ENCODE results near the gene TMEM203.

Gene TMEM203

DNA sequence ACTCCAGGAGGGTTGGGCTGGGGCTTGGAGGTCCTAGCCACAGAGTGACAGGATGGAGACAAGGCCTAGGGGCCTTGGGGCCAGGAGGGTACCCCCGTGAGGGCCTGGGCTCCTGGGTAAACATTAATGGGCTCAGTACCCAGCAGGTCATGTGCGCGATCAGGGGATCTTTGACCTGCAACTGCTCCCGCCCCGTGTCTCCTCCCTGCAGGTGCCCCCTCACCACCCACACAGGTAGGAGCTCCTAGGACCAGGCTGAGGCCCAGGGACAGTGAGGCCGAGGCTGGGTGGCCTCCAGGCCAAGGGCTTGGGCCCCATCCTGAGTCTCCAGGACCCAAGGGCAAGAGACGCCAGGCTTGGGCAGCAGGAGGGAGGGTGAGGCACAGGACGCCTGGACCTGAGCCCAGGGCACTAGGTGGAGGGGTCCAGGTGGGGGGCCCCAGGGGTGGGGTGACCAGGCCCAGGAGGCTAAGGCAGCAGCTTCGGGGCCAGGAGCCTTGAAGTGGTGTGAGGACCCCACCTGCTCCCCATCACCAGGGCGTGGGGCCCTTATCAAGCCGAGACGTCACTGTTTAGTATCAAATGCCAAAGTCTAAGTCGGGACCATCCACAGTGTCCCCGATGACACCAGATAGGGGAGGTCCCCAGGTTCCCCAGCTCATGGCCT lies 25.4 kb upstream of the TMEM203 start, which contains the start of gene SLC34A3:
SLC34A3 (plus strand) TSS at position 197 of the 667 bp plus-strand sequence. CDS start 802 bp downstream, outside the sequence.
- no peak for DNase-seq (ENCODE audit: low spot score)

DNA sequence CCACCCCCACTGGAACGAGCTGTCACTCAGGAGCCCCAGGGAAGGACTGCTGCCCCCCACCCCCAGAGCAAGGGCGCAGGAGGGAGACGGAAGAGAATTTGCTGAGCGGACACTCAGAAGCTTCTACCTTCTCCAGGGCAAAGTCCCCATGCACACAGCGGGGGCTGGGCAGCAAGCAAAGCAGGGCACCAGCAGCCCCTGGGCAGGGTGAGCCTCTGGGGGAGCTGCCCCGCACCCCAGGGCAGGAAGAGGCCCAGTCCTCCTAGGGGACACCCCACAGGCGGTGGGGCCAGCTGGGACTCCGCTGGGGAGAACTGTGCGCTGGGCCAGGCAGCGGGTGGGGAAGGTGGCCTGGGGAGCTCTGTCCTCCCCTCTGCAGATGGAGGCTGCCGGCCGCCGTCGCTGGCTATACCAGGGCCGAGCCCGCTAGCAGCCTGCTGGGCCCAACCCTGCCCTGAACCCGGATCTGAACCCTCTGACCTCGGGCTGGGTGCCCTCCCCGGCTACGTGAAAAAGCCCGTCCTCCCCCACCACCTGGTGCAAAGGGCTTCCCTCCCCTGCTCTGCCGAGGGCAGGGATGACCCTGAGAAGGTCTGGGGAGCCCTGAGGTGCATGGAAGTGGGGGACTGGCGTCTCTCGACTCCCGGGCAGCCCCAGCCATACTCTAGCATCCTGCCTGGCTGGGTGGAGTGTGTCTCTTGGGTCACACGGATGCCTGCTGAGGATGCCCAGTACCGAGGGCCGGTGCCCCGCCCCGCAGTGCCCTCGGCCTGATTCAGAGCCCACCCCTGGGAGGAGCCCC lies 24.7 kb upstream of the TMEM203 start:
- DNase-seq (ENCODE audit: low spot score) = no peak

DNA sequence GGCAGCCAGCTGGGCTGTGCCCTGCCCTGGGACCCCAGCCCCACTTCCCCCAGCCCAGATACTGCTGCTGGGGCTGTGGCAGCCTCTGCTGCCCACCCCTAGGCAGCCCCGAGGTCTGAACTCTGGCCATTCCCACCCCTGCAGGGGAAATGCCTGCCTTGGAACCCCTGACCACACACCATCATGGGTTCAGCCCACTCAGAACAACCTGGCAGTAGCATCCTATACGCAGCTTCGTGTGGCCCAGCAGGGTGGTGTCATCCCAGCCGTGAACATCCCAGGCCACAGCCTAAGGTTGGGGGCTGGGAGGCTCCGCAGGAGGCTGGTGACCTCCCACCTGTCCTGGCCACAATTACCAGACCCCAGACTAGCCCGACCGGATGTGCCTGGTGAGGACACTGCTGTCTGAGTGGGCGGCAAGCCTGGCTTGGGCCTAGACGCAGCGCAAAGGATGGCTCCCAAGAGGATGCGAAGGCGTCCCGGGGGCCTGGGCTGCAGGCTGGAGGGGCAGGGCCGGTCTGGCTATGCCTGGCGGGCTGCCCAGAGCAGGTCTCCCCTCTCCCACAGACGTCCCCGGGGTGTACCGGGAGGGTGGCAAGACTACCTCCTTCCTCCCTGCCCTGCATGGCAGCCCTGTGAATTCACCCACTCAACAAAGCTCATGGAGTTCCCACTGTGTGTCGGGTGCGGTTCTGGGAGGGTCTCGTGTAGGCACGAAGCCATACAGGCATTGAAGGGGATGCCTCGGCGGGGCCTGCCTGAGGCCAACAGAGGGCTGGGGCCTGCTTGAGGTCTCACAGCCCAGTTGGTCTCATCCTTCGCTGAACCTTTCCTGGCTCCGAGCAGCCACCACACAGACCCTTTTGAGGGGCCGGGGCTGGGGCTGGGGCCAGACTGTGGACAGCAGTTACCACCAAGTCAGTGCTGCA lies 23.8 kb upstream of the TMEM203 start:
- no peak for DNase-seq (ENCODE audit: low spot score)

DNA sequence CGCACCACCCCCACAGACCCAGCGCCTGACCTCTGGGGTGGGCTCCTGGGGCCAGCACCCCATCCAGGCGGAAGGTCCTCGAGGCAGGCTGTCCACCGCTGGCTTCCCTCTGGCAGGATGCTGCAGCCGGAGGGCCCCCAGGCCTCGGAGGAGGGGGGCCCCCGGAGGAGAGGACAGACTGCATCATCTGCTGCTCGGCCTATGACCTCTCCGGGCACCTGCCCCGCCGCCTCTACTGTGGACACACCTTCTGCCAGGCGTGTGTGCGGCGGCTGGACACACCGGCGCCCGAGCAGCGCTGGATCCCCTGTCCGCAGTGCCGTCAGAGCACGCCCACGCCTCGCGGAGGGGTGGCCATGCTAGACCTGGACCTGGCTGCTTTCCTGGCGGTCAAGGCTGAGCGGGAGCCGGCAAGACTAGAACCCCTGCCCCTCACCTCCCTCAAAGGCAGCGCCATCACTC lies 23.1 kb upstream of the TMEM203 start:
- DNase-seq (ENCODE audit: low spot score) = peak; percentile 38

DNA sequence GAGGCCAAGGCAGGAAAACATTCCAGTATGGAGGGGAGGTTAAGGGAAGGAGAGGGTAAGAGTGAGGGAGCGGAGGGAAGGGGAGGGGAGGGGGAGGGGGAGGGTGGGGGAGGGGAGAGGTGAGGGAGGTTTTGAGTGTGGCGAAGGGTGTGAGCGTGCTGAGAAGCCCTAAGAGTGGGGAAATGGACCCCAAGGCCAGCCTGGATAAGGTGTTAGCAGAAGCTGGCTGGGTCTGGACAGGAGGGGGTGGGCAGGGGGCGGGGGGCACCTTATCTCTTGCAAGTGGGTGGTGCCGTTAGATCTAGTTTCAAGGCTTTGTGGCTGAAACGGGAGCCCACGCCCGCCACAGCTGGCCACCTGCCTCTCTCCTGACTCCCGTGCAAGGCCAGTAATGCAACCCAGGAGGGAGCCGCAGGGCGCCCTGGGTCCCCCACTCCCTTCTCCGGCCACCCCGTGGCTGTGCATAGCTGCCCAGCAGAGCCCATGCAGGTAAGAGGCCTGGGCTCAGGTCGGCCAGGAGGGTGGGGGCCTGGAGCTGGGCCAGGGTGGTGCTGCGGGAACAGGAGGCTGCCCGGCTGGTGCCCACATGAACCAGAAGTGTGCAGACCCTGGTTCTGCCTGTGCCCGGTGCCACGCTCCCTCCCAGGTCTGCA lies 22.5 kb upstream of the TMEM203 start:
- DNase-seq (ENCODE audit: low spot score) = no peak

DNA sequence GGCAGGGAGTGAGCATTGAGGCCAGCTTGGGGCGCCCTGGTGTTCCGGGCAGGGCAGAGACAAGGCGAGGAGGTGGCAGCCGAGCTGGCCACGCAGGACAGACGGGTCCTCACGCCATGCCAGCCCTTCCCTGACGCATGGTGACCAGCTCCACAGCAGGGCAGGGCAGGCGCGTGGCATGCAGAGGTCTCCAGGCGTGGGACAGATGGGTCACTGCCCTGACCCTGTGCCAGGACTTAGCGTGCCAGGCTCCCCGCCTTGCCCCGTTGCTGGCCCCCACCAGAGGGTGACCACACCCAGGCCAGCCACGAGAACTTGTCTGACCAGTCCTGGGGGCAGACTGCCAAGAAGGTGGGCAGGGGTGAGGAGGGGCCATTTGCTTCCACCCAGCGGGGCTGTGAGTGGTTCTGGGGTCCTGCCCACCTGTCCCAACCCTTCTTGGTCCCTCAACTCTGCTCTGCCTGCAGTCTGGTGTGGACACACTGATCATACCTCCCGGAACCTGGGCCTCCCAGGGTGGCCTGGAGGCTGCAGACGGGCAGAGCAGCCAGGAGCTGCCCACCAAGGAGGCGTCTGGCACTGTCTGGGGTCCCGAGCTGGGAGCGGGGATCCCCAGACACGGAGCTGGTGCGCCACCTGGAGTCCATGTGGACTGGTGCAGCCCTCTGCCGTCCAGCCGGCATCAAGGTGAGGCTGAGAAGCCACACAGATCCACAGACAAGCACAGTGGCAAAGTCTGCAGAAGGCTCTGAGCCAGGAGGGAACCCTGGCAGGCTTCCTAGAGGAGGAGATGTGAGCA lies 21.8 kb upstream of the TMEM203 start, which contains the start of gene RNF224:
RNF224 (plus strand) TSS at position 449 of the 799 bp plus-strand sequence. CDS start 834 bp downstream, outside the sequence.
- DNase-seq (ENCODE audit: low spot score) = peak; percentile 87

DNA sequence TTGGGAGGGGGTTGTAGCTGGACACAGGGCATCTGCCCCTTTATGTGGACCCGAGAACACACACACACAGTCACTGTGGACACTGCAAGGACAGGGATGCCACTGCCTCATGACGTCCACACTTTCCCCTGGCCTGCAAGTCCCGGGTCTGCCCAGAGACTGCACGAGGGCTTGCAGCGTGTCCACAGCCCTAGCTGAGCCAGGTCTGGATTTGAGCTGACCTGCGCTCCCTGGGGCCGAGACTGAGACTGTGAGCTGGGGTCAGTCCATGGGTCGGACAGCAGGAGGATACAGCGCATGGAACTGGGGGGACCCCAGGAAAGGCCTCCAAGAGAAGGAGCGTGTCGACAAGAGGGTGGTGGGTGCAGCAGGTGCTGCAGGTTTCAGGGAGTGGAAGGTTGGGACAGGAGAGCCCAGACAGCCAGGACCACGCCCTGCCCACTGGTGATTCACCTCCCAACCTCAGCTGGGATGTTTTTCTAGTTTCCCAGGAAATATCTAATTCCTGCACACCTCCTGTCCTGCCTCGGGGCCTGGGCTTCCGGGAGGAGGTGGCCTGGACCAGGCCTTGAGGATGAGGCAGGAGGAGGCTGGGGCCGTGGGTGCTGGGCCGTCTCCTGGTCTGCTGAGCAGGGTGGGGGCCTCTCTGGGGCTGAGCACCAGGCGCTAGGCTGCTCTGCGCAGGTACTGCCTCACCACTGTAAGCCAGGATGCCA lies 21.0 kb upstream of the TMEM203 start:
- DNase-seq (ENCODE audit: low spot score) = peak; percentile 92

DNA sequence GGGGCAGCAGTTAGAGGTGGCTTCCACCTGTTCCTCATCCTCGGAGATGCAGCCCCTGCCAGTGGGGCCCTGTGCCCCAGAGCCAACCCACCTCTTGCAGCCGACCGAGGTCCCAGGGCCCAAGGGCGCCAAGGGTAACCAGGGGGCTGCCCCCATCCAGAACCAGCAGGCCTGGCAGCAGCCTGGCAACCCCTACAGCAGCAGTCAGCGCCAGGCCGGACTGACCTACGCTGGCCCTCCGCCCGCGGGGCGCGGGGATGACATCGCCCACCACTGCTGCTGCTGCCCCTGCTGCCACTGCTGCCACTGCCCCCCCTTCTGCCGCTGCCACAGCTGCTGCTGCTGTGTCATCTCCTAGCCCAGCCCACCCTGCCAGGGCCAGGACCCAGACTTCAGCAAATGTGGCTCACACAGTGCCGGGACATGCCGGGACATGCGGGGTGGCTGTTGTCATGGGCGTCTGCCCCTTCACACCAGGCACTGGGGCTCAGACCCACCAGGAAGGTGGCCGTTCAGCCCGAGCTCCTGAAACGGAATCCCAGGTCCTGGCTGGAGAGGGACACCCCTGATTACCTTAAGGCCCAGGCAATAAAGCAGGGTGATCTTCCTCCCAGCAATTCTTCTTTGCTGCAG lies 20.4 kb upstream of the TMEM203 start:
- DNase-seq (ENCODE audit: low spot score) = no peak

DNA sequence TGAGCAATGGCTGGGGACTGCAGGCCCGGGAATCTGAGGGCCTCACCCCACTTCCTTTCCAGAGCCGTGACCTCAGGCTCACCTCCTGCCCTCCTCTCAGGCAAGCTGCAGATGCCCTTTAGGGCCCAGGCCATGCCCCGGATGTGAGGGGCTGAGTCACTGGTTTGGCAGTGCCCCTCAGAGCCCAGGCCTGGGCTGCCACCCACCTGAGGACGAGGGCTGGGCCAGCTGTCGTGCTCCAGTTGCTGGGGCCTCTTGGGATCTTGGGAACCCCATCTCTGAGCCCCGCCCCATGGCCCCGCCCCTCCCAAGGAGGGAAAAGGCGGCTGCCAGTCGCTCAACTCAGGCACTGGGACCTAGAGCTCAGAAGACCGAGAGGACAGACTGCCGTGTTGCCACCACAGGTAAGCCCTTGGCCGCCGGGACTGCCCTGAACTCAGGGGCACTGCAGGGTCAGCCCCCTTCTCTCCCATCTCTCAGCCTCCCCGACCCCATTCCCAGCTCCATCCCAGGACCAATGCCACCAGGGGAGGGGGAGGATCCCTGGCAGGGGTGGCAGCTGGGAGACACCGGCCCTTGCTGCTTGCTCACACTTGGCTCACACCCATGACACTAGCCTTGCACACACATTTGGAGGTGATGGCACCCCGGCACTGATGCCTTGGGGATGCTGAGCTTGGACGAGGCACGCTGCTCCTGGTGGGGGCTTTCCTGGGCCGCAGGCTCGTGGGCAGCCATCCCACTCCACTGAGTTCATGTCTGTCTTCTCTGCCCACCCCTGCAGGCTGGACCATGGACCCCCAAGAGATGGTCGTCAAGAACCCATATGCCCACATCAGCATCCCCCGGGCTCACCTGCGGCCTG lies 19.6 kb upstream of the TMEM203 start, which contains the start of gene CYSRT1:
CYSRT1 (plus strand) TSS at position 345 of the 865 bp plus-strand sequence; CDS start at position 793, 448 bp downstream.
- DNase-seq (ENCODE audit: low spot score) = no peak

DNA sequence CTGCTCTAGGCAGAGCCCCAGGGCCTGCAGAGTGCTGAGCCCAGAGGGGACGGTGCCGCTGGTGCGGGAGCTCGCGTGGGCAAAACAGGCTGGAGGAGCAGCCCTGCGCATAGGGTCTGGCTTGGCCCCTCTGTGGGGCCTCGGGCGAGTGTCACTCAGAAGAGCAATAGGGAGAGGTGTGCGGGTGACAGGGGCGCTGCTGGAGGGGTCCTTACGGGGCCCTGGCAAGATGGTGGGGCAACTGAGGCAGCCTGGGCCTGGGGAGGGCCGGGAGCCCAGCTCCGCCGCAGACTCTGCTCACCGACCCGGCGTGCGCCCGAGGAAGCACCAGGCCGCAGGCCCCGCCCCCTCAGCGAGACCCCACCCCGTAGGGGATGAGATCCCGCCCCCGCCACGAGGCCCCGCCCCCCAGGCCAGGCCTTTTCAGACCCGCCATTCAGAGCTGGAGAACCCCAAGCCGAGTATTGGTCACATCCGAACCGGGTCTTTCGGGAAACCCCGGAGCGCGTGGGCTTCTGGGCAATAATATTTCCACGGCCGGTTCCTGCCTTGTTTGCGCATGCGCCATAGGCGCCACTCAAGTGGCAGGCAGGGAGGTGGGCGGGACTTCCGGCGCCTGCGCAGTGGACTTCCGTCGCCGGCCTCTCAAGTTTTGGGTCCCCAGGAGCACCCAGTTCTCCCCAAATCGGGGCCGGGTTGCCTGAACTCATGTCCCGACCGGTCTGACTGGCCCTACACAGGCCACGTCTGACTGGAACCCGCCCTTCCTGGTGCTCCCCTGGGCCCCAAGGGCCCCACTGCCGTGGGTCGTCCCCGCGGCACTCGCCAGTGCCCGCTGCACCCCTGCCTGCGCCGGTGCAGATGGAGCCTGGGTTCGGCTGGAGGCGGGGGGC lies 17.9 kb upstream of the TMEM203 start:
- DNase-seq (ENCODE audit: low spot score) = peak; percentile 99

DNA sequence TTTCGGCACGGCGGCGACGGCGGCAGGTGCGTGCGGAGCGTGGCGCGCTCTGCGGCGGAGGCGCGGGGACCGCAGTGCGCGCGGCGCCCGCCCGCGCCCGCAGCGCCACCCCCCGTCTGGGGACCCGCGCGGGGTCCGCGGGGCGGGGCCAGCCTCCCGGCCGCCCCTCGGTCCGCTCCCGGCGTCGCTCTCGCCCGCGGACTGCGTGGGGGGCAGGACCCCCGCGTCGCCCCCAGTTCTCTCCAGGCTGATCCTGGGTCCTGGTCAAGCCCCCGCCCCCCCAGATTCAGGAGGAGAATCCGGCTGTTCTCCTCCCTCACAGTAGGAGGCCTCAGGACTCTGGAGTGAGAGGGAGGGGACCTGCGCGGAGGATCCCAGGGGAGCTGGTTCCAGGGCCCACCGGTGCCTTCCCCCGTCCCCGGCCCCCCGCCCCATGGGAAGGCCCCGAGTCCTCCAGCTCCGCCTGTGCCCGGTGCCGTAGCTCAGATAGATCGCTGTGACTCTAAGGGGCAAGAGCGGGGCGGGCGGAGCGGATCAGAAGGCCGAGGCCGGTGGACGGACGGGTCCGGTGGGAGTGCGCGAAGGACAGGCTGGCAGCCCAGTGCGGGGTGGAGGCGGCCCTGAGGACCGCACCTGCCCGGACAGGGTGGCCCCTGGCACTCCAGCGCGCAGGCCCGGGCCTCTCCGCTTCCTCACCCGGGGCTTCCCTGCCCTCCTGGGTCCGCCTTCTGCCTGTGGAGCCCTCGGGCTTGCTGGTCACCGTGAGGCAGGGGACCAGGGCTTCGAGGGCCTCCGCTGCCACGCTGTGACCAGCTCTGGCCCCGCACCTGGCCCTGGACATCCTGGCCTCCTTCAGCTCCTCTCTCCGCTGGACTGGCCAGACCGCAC lies 17.0 kb upstream of the TMEM203 start, which contains the start of gene RNF208:
RNF208 (minus strand) TSS at position 51 of the 888 bp plus-strand sequence. CDS start 1,028 bp downstream, outside the sequence.
- no peak for DNase-seq (ENCODE audit: low spot score)

DNA sequence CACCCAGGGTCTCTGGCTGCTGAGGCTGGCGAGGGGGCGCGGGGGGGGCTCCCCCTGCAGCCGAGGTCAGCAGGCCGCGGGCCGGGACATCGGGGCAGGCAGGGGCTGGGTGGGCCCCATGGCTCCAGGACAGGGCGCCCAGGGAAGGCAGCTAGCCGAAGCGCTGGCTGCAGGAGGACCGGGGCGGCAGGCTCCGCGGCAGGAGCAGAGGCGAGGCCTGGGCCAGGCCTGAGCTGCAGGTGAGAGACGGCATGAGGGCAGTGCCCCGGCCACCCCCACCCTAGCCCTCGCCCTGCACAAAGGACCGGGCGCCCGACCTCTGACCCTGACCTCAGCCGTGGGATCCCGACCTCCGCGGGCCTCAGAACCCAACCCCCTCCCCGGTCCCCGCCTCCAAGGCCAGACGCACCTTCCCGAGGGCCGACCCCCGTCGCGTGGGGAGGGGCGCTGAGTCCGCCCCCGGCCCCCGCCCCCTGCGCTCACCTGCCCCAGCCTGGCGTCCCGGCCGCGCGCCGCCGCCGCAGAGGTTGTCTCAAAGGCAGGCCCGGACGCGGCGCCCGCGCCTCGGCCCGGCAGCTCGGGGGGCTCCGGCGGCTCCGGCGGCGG lies 16.2 kb upstream of the TMEM203 start:
- no peak for DNase-seq (ENCODE audit: low spot score)

DNA sequence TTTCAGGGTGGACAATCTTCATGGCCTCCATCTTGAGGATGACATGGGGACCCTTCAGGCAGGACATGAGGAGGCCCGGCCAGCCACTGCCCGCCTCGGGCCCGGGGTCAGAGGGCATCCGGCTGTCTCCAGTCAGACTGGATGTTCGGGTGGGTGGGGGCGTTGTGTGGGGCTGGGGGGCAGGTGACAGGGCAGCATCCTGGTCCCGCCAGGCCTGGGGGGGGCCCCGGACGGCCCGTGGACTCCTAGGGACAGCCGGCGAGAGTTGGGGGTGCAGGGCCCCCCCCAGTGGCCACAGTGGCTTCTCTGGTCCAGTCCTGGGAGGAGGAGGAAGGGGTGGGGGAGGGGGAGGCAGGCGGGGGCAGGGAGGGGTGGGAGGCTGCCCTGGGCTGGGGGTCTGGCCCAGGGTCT lies 15.7 kb upstream of the TMEM203 start:
- no peak for DNase-seq (ENCODE audit: low spot score)

DNA sequence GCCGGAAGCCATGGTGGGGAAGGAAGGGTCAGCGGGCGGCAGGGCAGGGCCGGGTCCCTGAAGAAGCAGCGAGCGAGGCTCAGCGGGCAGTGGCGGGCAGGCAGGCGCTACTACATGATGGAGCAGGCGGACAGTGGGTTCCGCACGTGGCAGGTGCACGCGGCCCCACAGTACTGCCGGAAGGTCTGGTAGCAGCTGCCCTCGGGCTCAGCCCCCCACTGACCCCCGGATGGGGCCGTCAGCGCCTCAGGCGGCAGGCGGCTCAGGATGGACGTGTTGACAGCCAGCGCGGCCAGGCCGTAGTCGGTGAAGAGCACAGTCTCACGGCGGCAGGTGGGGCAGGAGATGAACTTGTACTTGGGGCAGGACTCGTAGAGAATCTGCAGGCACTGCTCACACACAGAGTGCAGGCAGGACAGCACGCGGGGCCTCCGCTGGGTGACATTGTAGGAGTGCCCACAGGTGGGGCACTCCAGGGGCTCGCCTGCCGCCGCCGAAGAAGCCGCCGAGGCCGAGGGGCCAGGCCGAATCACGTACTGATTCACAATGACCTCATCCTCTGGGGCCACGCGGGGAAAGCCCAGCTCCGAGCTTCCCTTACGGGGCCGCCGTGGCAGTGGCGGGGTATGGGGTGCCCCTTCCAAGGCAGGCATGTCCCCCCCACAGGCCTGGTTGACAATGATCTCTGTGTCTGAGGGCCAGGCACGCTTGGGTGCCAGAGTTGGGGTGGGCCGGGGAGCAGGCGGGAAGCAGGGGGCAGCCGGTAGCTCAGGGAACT lies 15.1 kb upstream of the TMEM203 start:
- no peak for DNase-seq (ENCODE audit: low spot score)

DNA sequence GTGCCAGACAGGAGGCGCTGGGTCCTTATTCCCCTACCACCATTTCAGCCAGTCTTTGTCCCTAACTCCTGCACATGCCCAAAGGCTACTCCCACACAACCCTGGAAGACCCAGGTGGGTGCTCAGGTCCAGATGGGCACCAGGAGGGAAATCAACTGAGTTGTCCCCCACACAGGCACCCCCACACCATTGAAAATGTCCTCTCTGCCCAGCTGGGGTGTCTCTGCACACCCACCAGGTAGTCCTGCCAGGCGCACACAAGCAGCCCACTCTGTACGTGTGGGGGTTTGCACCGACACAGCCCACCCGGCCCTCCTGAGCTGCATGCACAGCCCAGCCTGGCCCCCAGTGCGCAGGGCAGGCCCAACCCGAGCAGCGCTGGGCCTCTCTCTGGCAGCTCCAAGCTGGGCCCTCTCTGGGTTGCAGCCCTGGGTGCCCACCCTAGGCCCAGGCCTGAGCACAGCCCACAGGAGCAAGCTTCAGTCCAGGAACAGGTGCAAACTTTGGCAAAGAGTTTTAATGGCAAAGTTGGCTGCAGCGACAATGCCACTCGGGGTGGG lies 14.4 kb upstream of the TMEM203 start:
- no peak for DNase-seq (ENCODE audit: low spot score)
